Stimulated activated CD8-positive, alpha-beta memory T cell treated with anti-CD3 and anti-CD28 coated beads, Interleukin-15, amount 100 ng/mL, for 24 hours (primary cell): ENCODE results near the gene MEGF11.

Experiments
- DNase-seq: peaks from one replicate; pipeline ENCODE4 v3.0.0-alpha.2; 2020; ENCODE audit warnings: low read depth

Gene MEGF11

DNA sequence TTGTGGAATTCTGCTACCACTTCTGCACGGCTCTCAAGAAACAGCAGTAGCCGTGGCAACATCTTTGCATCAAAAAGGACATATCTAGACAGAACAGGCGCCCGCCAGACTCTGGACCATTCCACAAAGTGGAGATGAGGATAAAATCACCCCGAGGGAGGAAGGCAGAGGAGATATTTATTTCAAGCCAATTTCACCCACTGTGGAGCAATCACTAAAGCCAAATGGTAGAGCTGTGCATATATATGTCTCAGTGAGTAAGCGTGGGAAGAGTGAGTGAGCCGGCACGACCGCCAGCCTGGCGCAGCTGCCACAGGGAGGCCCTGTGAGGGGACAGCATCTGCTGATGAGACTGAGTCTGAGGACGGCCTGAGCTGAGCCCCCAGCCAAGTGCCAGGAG is 111.3 kb downstream of the MEGF11 start:
- DNase-seq, result no peak

DNA sequence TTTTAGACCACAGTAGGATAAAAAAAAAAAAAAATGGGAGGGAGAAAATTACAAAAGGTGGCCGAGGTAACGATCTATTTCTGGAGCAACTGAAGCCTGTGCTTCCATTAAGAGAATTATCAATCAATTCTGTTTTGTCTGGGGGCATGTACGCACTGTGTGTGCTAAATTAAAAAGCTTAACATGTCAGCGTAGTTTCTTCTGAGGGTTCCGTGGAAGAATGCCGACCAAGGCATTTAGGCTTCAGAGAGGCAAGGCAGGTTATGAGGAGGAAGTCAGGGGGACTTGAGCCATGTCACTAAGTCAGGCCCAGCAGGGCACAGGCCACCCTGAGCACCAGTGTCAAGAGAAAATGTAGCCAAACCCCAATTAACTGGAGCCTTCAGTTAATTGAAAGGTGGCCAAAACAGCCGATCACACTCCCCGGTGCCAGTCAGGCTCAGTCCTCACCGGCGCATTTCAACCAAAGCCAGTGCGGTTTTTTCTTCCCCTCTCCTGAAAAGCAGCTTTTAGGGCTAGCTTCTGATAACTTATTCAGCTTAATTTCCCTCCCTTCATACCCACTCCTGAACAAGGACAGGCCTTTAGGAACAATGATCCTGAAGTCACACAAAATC is 113.9 kb downstream of the MEGF11 start:
- DNase-seq, result no peak

DNA sequence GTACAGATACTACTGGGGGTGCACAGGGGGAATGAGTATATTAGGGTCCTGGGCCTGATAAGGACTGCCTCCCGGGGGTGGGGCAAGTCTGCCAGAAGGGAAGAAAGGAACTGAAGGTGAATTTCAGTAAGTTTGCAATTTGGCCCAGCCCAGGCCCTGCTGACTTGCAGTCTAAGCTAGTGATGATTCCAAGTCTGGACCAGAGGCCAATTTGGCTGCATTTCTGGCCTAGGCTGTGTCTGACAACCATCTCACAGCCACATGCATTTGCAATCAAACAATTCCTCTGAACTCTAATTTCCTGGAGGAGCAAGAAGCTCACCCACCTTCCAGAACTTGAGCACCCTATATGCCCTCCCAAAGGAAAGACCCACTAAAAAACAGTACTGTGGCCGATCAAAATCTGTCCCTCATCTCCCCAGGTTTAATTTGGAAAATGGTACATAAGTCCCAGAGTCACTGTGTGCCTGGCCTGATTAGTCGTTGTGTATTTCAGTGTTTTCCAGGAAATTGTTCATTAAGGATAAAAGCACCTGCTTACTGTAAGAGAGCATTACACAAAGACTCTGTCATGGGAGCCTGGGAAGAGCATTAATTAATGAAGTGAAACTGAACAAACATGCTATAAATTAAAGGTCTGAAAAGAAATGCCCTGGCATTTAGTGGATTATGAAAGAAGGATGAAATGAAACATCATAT is 114.5 kb downstream of the MEGF11 start:
- no peak for DNase-seq

DNA sequence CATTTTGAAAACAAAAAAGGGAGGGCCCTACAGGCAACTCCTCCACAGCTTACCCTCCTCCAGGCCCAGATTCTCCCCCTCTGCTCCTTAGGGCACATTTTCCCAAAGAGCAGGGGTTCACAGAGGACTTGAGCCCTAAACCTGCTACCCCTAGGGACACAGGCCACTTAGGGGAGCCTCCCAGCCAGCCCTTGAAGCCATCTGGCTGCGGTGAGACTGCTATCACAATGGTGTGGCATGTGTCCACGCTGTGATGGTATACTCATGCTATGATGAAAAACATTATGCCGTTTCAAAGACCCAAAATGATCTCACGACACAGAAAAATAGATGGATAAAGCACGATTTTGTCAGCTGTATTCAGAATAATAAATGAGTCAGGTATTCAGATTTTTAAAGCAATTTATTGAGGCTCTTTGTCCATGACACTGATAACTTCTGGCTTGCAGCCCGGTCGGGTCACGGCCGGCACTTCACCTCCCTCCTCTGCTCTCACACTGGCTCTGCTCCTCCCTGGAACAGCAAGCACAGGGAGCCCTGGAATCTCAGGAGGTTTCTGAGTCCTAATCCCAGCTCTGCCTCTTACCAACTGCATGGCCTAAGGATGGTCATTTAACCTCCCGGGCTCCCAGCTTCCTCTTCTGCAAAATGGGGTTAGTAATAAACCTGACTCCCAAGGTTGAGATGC is 115.3 kb downstream of the MEGF11 start:
- DNase-seq, result no peak

DNA sequence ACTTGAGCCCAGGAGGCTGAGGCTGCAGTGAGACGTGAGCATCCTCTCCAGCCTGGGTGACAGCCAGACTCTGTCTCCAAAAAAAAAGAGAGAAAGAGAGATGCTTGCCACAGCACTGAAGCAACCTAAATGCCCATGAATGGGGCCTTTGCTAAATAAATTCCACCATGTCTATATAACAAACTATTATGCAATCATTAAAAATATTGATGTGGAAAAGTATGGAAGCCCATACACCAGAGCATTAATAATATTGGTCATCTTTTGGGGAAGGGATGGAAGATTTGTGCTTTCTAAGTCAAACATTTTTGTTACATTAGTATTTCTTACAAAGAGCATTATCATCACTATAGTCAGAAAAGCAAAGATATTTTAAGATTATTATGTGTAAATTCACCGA is 116.6 kb downstream of the MEGF11 start:
- no peak for DNase-seq

DNA sequence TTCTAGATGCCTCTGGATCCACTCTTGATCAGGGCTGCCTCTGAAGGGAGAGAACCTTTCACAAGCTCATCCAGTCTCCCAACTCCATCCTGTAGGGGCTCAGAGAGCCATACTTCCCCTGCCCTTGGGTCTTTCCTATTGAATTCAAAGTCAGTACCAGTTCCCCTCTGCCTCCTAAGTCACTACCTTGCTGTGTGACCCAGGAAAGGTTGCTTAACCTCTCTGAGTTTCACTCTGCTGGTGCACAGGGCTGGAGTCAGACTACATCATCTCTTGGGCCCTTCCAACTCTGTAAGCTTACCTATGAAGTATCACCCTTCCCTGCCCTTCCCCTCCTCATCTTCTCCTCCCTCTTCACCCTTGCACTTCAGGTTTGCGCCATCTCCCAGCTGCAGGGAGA is 117.9 kb downstream of the MEGF11 start:
- DNase-seq, result no peak

DNA sequence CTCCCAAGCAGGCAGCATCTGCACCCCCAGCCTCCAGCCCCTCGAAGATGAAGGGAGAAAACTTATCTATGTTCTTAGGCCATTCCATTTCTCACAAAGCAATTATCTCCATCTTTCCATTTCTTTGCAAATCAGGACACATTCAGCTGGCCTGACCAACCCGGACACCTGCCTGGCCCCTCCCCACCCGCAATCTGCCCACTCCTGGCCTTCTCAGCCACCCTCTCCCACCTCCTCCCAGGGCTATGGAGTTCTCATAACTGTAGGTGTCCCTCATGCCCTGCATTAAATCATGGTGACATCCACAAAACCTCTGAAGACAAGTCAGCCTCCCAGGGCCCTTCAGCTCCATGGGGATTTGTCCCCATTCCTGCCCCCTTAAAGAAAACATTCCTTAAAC is 119.3 kb downstream of the MEGF11 start:
- no peak for DNase-seq

DNA sequence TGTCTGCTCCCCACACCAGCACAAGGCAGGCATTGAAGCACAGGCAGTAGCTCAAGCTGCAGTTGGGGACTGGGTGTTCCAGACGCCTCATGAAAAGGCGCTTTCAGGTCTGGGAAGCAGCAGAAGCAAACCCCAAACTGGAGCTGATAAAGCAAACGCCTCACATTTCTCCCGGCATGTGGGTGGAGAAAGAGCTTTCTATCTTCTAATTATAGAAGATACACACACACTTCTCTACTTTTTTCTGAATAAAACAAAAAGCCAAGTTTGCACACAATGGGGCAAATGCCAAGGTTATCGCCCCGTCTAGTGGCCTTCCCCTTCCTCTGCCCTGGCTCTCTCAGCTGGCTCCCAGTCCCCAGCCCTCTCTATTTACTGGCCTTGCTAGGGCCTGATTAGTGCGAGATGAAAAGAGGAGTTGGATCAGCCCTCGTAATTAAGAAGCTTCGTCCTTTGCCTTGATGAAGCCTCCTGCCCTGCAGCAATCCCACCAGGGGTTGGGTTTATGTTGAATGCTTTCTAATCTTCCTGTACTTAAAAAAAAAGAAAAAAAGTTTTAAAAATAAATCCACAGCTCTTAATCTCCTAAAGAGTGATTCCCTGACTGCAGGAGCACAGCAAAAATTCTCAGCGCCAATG is 120.2 kb downstream of the MEGF11 start:
- DNase-seq, result no peak

DNA sequence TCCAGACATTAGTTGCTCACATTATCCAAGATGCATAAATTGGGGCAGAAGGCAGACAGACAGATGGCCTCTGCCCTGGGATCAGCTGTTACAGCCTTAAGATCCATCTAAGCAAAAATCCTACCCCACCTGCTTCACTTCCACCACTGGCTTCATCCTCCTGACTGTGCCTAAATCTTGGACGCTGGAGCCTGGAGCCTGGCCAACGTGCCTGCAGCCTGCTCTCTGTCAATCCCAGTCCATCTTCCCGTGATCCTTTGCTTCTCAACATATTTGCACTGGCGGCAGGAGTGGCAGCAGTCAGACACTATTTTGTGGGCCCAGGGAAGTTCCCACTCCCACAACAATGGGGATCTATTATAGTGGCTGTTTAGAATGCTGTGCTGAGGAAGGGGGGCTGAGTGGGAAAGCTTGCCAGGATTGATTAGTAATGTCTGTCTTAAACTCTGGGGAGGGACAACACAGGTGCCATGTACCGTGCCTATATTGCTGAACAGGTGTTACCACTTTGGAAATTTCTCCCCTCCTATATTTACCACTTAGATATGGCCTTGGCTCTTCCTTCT is 121.2 kb downstream of the MEGF11 start:
- no peak for DNase-seq

DNA sequence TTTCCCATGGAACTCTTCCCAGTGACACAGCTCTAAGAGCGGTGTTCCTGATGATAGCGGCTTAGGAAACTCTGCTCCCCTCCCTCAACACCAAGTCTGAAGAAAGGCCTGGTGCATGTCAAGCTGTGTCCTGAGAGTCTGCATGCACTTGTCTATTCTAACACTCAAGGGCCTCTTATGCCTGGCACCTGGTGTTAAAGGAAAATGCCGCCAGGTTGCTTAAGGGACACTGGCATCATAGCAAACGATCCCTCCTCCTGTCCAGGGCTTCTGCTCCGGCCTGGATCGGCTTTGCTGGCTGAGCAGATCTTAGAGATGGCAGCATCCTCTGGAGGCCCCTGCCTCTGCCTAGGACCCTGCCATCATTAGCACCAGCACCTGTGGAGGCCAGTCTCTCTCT is 121.7 kb downstream of the MEGF11 start:
- no peak for DNase-seq

DNA sequence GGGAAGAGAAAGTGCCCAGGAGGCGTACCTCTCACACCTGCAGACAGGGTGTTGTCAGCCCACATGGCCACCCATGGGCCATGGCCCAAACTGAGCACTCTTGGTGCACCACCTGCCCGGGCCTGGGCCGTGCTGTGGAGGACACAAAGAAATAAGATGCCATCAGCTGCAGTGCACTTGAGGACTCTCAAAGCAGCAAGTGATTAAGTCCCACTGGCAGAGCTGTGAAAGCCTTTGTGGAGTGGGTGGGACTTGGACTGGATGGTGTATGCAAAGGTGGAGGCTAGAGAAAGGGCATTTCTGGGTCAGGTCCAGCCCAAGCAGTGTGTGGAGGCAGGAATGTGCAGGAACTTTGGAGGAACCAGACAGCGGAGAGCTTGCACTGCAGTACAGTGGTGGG is 122.3 kb downstream of the MEGF11 start:
- no peak for DNase-seq

DNA sequence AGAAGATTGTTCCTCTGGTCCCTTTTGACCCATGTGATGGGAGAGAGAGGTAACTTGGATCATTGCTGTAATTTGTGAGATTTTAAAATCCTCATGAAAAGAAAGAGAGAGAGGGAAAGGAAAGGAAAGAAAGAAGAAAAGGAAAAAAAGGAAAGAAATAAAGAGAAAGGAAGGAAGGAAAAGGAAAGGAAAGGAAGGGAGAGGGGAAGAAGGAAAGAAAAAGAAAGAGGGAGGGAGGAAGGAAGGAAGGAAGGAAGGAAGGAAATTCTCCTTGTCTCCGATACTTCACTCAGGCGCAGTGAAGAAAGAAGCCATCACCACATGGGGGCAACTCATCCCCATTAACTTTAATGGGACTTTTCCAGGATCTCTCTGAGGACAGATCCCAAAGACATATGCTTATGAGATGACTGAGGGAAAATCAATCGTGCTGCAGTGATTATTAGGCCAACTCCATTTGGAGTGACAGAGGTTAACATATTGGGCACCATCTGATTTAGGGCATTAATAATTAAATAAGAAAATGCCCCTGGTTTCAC is 123.0 kb downstream of the MEGF11 start:
- no peak for DNase-seq

DNA sequence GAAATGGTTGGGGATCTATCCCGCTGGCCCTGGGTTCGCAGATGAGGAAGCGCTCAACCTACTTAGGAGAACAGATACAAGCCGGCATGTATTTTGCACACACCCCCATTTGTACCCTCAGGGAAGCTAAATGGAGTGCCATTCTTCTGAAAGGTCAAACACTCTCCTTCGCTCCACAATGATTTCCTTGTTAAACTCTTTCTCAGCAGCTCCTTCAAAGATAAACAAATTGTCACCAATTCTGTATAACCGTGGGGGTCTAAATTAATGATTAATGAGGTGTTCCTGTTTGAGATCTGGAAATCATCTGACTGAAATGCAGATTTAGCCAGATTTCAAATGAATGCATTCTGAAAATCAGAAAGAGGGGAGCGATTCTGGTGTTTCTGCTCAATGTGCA is 124.0 kb downstream of the MEGF11 start:
- DNase-seq, result no peak

DNA sequence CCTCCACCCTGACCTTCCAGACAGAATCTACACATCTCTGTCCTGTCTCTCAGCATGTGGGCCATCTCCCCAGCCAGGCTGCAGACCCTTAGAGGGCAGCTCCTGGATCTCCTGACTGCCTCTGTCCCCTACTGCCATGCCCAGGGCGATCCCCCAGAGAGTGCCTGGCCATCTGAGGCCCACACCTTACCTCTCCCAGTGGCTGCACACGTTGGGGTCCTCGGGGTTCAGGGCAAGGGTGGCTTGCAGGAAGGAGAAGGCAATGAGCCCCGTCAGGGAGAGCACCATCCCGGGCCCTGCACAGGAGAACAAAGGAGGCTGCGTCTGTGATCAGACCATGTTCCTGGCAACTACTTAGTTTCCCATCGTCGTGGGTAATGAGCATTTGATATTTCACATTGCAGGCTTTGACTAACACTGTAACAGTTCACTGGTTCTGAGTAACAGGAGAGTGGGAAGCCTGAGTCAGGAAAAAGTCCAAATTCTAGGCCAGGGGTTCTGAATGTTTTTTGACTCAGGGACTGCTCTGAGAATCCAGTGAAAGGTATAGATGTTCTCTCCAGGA is 125.4 kb downstream of the MEGF11 start:
- DNase-seq, result no peak

DNA sequence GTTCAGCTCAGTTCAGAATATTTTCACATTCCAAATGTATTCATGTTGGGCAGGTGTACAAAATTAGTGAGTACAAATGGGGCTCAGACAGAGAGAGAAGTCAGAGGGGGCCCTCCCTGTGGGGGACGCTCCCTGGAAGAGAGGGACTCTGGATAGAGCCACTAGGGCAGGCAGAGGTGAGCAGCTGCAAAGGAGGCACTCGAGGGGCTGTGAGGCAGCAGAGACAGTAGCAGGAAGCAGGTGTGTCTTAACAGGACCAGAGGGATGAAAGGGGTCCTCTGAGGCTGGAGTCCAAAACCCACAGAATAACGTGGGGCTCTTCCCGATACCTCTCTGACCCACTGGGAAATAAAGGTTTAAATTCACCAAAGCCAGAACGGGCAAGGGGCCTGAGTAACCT is 127.1 kb downstream of the MEGF11 start:
- DNase-seq, result no peak

DNA sequence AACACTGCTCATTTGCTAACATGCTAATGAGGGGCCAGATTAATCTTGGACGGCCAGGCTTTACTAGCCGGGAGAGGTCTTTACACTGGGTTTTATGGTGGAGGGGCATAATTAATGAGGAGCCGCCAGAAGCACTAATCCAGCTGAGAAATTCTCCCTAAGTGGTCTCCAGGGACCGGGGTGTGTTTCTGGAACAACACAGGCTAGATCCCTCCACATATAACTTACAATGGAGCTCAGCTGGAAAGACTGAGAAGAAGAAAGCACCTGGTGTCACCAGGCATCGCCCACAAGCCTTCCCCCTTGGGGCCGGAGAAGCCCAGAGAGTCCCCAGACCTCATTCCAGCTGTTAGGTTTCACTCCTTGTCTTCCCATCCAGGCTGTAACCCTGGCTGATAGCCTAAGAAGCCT is 127.5 kb downstream of the MEGF11 start:
- no peak for DNase-seq

DNA sequence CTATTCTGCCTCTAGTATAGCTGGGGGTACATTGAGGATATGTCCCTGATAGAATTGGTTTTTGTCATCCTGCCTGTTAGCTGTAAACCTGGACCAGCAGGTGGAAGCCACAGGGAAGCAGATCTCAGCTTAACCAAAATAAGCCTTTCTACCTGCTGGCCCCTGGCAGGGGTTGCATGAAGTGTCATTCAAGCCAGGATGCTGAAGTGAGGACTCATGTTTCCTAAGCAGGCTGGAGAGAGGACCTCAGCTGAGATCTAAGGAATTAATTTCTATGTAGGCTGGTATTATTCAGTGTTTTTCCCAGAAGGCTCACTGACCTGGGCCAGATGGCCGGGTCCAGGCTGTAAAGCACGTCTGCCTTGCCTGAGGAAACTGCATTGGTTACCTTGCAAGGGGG is 128.9 kb downstream of the MEGF11 start:
- no peak for DNase-seq

DNA sequence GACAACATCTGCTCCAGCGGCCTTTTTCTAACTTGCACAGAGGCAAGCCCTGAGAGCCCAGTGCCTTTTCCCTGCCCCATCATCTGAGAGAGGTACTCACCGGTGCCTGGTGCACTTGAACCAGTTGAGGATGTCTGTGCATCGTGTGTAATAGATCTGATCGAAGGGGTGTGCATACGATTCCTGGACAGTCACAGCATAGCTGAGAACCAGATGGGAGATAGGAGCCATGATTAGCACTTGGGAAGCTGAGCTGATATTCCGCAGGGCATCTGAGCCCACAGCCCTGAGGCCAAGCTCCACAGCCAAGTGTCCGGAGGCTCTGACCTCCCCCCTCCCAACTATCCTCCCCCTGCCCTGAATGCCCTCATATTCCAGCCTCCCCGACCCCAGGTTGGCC is 129.8 kb downstream of the MEGF11 start:
- DNase-seq, result no peak

DNA sequence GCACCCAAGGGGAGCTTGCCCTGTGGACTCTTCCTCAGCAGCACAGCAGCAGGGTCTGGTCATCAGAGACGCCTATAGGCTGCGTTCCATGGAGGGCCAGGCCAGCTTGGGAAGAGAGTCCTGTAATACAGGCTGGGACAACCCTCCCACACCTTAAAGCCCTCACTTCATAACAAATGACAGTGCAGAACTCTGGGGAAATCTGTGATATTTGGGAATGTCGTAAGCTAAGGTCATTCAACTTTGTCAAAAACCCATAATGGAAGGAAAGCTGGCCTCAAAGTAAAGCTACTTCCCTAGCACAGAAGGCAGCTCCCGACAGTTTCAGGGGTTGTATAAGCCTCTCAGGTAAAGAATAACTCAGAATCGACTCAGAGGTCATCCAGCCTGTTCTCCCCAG is 133.1 kb downstream of the MEGF11 start:
- DNase-seq, result no peak

DNA sequence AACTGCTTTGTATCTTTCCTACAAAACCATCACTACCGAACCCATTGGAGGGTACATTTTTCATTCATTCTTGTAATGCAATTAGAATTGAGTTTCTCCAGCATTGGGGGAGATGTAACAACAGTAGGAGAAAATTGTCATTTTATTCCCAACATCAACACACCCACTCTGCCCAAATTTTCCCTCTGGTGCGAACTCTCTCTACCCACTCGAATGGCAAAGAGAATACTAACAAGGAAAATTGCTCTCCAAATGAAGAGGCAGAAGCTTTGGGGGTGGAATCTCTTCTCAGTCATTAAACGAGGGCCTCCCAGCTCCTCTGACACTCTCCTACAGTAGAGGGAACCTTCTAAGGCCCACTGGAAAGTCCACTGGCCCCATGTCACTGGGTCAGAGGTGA is 135.7 kb downstream of the MEGF11 start:
- DNase-seq, result no peak

DNA sequence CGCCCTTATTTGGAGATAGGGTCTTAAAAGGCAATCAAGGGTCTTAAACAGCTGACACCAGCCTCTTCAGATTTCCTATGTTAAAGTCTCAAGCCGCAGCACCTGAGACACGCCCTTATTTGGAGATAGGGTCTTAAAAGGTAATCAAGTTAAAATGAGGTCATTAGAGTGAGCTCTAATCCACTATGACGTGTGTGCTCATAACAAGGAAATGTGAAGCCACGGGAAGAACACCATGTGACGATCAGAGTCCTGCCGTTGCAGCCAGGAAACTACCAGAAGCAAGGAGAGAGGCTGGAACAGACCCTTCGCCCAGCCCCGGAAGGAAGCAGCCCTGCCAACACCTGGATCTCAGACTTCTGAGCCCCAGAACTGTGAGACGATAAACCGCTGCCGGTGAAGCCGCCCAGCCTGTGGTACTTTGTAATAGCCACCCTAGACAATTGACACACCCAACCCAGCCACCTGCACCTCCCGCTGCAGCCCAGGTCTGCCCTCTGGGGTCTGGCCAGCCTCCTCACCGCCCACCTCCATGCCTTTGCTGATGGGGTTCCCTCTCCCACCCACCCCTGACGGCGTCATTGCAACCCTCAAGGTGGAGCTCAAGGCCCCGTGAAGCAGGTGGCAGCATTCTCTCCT is 137.9 kb downstream of the MEGF11 start:
- DNase-seq, result no peak
